OCI-LY7 (cell line): ENCODE results near the gene MAGEB6.

Experiments used
- EZH2phosphoT487 ChIP-seq: fragments of 200-600 bp; sonication (generic); IDR thresholded peaks from 2 replicates; pipeline ENCODE4 v1.6.1; 2018; ENCODE audit warnings: low read depth, borderline replicate concordance, mild to moderate bottlenecking, mixed run types, antibody characterized with exemption, low read length, moderate library complexity, mixed read lengths
- TF ChIP-seq, protein P1 (sequence below): fragments of 200-600 bp; sonication (generic); conservative IDR thresholded peaks from 2 replicates; pipeline ENCODE4 v1.5.1; 2014; ENCODE audit warnings: mild to moderate bottlenecking, antibody characterized with exemption, low read length, moderate library complexity, mixed read lengths

GRCh38 chrX:26160301-26160700, 31.9 kb upstream of the MAGEB6 start, which contains the start of gene MAGEB6B:
- TF ChIP-seq, protein P1, sequence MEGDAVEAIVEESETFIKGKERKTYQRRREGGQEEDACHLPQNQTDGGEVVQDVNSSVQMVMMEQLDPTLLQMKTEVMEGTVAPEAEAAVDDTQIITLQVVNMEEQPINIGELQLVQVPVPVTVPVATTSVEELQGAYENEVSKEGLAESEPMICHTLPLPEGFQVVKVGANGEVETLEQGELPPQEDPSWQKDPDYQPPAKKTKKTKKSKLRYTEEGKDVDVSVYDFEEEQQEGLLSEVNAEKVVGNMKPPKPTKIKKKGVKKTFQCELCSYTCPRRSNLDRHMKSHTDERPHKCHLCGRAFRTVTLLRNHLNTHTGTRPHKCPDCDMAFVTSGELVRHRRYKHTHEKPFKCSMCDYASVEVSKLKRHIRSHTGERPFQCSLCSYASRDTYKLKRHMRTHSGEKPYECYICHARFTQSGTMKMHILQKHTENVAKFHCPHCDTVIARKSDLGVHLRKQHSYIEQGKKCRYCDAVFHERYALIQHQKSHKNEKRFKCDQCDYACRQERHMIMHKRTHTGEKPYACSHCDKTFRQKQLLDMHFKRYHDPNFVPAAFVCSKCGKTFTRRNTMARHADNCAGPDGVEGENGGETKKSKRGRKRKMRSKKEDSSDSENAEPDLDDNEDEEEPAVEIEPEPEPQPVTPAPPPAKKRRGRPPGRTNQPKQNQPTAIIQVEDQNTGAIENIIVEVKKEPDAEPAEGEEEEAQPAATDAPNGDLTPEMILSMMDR: no peak
- no peak for TF ChIP-seq EZH2phosphoT487
